Measurements from ENCODE around the gene GSG1L.

The GSG1L gene

GRCh38 chr16:27963471-27963965, 100.0 kb downstream of the GSG1L start:
- Histone ChIP-seq H3K4me3 (ENCODE audit: low read depth in 1 of 5, low read length in 5 of 5) (no peak overlapping the region), H3K27ac (ENCODE audit: low read depth, low read length) (no peak overlapping the region), H3K4me1 (ENCODE audit: control insufficient read depth in 5 of 5, insufficient read depth in 5 of 5, low read length in 5 of 5) (peaks cover 0 to 2% (median 0%) of the 10 kb centered on the region in 5 donors), H3K27me3 (ENCODE audit: control insufficient read depth in 5 of 5, insufficient read depth in 4 of 5, low read length in 5 of 5) (peaks cover 0 to 4% (median 0%) of the 10 kb centered on the region in 5 donors), H3K9ac (ENCODE audit: low read length in 5 of 5) (no peak overlapping the region), H3K9me3 (ENCODE audit: control insufficient read depth in 5 of 5, low read length in 5 of 5) (peaks cover 2 to 18% (median 14%) of the 10 kb centered on the region in 5 donors), H3K36me3 (ENCODE audit: control insufficient read depth in 5 of 5, insufficient read depth in 5 of 5, low read length in 5 of 5) (no peaks in the 10 kb centered on the region)

- Histone ChIP-seq H3K4me1 (ENCODE audit: control insufficient read depth in 5 of 5, insufficient read depth in 5 of 5, low read length in 5 of 5) (peaks cover 0 to 2% (median 0%) of the 10 kb centered on the region in 5 donors), H3K4me3 (ENCODE audit: low read depth in 1 of 5, low read length in 5 of 5) (peak overlapping the region in 1 of 5 donors; percentile 13), H3K9ac (ENCODE audit: low read length in 5 of 5) (no peak overlapping the region), H3K27me3 (ENCODE audit: control insufficient read depth in 5 of 5, insufficient read depth in 4 of 5, low read length in 5 of 5) (peaks cover 0 to 4% (median 0%) of the 10 kb centered on the region in 5 donors), H3K36me3 (ENCODE audit: control insufficient read depth in 5 of 5, insufficient read depth in 5 of 5, low read length in 5 of 5) (no peaks in the 10 kb centered on the region), H3K27ac (ENCODE audit: low read depth, low read length) (no peak overlapping the region), H3K9me3 (ENCODE audit: control insufficient read depth in 5 of 5, low read length in 5 of 5) (peaks cover 2 to 24% (median 18%) of the 10 kb centered on the region in 5 donors)
These were observed 101.3 kb downstream of the GSG1L start for GRCh38 chr16:27962197-27962596.

- no peak overlapping the region for H3K27ac ChIP-seq (ENCODE audit: low read depth, low read length)
These were observed 102.3 kb downstream of the GSG1L start for GRCh38 chr16:27961296-27961620.

GRCh38 chr16:27960619-27961295, 102.8 kb downstream of the GSG1L start:
- Histone ChIP-seq H3K27ac (ENCODE audit: low read depth, low read length) (no peak overlapping the region), H3K36me3 (ENCODE audit: control insufficient read depth in 5 of 5, insufficient read depth in 5 of 5, low read length in 5 of 5) (no peaks in the 10 kb centered on the region), H3K4me3 (ENCODE audit: low read depth in 1 of 5, low read length in 5 of 5) (no peak overlapping the region), H3K9me3 (ENCODE audit: control insufficient read depth in 5 of 5, low read length in 5 of 5) (peaks cover 6 to 30% (median 22%) of the 10 kb centered on the region in 5 donors), H3K27me3 (ENCODE audit: control insufficient read depth in 5 of 5, insufficient read depth in 4 of 5, low read length in 5 of 5) (peaks cover 0 to 4% (median 0%) of the 10 kb centered on the region in 5 donors), H3K4me1 (ENCODE audit: control insufficient read depth in 5 of 5, insufficient read depth in 5 of 5, low read length in 5 of 5) (peaks cover 0 to 2% (median 0%) of the 10 kb centered on the region in 5 donors), H3K9ac (ENCODE audit: low read length in 5 of 5) (no peak overlapping the region)

More at GRCh38 chr16:27961296-27961620, 102.3 kb downstream of the GSG1L start:
- H3K9me3 ChIP-seq (ENCODE audit: control insufficient read depth in 5 of 5, low read length in 5 of 5) = peaks cover 5 to 29% (median 18%) of the 10 kb centered on the region in 5 donors
- H3K4me1 ChIP-seq (ENCODE audit: control insufficient read depth in 5 of 5, insufficient read depth in 5 of 5, low read length in 5 of 5) = peaks cover 0 to 2% (median 0%) of the 10 kb centered on the region in 5 donors
- H3K9ac ChIP-seq (ENCODE audit: low read length in 5 of 5) = no peak overlapping the region
- H3K36me3 ChIP-seq (ENCODE audit: control insufficient read depth in 5 of 5, insufficient read depth in 5 of 5, low read length in 5 of 5) = no peaks in the 10 kb centered on the region
- H3K27me3 ChIP-seq (ENCODE audit: control insufficient read depth in 5 of 5, insufficient read depth in 4 of 5, low read length in 5 of 5) = peaks cover 0 to 4% (median 0%) of the 10 kb centered on the region in 5 donors
- no peak overlapping the region for H3K4me3 ChIP-seq (ENCODE audit: low read depth in 1 of 5, low read length in 5 of 5)

GRCh38 chr16:27959914-27960313, 103.6 kb downstream of the GSG1L start:
- H3K27me3 ChIP-seq (ENCODE audit: control insufficient read depth in 5 of 5, insufficient read depth in 4 of 5, low read length in 5 of 5) = peaks cover 0 to 4% (median 0%) of the 10 kb centered on the region in 5 donors
- H3K4me1 ChIP-seq (ENCODE audit: control insufficient read depth in 5 of 5, insufficient read depth in 5 of 5, low read length in 5 of 5) = peaks cover 0 to 2% (median 0%) of the 10 kb centered on the region in 5 donors
- no peaks in the 10 kb centered on the region for H3K36me3 ChIP-seq (ENCODE audit: control insufficient read depth in 5 of 5, insufficient read depth in 5 of 5, low read length in 5 of 5)
- H3K27ac ChIP-seq (ENCODE audit: low read depth, low read length) = no peak overlapping the region
- H3K9ac ChIP-seq (ENCODE audit: low read length in 5 of 5) = no peak overlapping the region
- H3K4me3 ChIP-seq (ENCODE audit: low read depth in 1 of 5, low read length in 5 of 5) = no peak overlapping the region
- peaks cover 6 to 34% (median 28%) of the 10 kb centered on the region in 5 donors for H3K9me3 ChIP-seq (ENCODE audit: control insufficient read depth in 5 of 5, low read length in 5 of 5)

GRCh38 chr16:27954191-27954590, 109.3 kb downstream of the GSG1L start:
- peaks cover 3 to 26% (median 15%) of the 10 kb centered on the region in 5 donors for H3K9me3 ChIP-seq (ENCODE audit: control insufficient read depth in 5 of 5, low read length in 5 of 5)
- no peak overlapping the region for H3K9ac ChIP-seq (ENCODE audit: low read length in 5 of 5)
- H3K4me3 ChIP-seq (ENCODE audit: low read depth in 1 of 5, low read length in 5 of 5) = no peak overlapping the region
- H3K27me3 ChIP-seq (ENCODE audit: control insufficient read depth in 5 of 5, insufficient read depth in 4 of 5, low read length in 5 of 5) = peaks cover 0 to 10% (median 4%) of the 10 kb centered on the region in 5 donors
- H3K27ac ChIP-seq (ENCODE audit: low read depth, low read length) = no peak overlapping the region
- H3K36me3 ChIP-seq (ENCODE audit: control insufficient read depth in 5 of 5, insufficient read depth in 5 of 5, low read length in 5 of 5) = no peaks in the 10 kb centered on the region
- H3K4me1 ChIP-seq (ENCODE audit: control insufficient read depth in 5 of 5, insufficient read depth in 5 of 5, low read length in 5 of 5) = no peaks in the 10 kb centered on the region

- Histone ChIP-seq H3K27me3 (ENCODE audit: control insufficient read depth in 5 of 5, insufficient read depth in 4 of 5, low read length in 5 of 5) (peaks cover 0 to 10% (median 4%) of the 10 kb centered on the region in 5 donors), H3K4me1 (ENCODE audit: control insufficient read depth in 5 of 5, insufficient read depth in 5 of 5, low read length in 5 of 5) (no peaks in the 10 kb centered on the region), H3K27ac (ENCODE audit: low read depth, low read length) (no peak overlapping the region), H3K9me3 (ENCODE audit: control insufficient read depth in 5 of 5, low read length in 5 of 5) (peaks cover 3 to 25% (median 15%) of the 10 kb centered on the region in 5 donors), H3K4me3 (ENCODE audit: low read depth in 1 of 5, low read length in 5 of 5) (no peak overlapping the region), H3K9ac (ENCODE audit: low read length in 5 of 5) (no peak overlapping the region), H3K36me3 (ENCODE audit: control insufficient read depth in 5 of 5, insufficient read depth in 5 of 5, low read length in 5 of 5) (no peaks in the 10 kb centered on the region)
These were observed 110.7 kb downstream of the GSG1L start for GRCh38 chr16:27952811-27953210.

- no peak overlapping the region for H3K9ac ChIP-seq (ENCODE audit: low read length in 5 of 5)
- no peaks in the 10 kb centered on the region for H3K36me3 ChIP-seq (ENCODE audit: control insufficient read depth in 5 of 5, insufficient read depth in 5 of 5, low read length in 5 of 5)
- H3K4me1 ChIP-seq (ENCODE audit: control insufficient read depth in 5 of 5, insufficient read depth in 5 of 5, low read length in 5 of 5) = no peaks in the 10 kb centered on the region
- H3K27ac ChIP-seq (ENCODE audit: low read depth, low read length) = no peak overlapping the region
- peaks cover 3 to 16% (median 9%) of the 10 kb centered on the region in 5 donors for H3K9me3 ChIP-seq (ENCODE audit: control insufficient read depth in 5 of 5, low read length in 5 of 5)
- H3K4me3 ChIP-seq (ENCODE audit: low read depth in 1 of 5, low read length in 5 of 5) = no peak overlapping the region
- H3K27me3 ChIP-seq (ENCODE audit: control insufficient read depth in 5 of 5, insufficient read depth in 4 of 5, low read length in 5 of 5) = peaks cover 0 to 10% (median 4%) of the 10 kb centered on the region in 5 donors
These were observed 111.9 kb downstream of the GSG1L start for GRCh38 chr16:27951489-27952120.

GRCh38 chr16:27950206-27950887, 113.2 kb downstream of the GSG1L start:
- H3K4me3 ChIP-seq (ENCODE audit: low read depth in 1 of 5, low read length in 5 of 5) = no peak overlapping the region
- H3K27ac ChIP-seq (ENCODE audit: low read depth, low read length) = no peak overlapping the region
- H3K9me3 ChIP-seq (ENCODE audit: control insufficient read depth in 5 of 5, low read length in 5 of 5) = peaks cover 0 to 8% (median 0%) of the 10 kb centered on the region in 5 donors
- no peaks in the 10 kb centered on the region for H3K4me1 ChIP-seq (ENCODE audit: control insufficient read depth in 5 of 5, insufficient read depth in 5 of 5, low read length in 5 of 5)
- no peaks in the 10 kb centered on the region for H3K36me3 ChIP-seq (ENCODE audit: control insufficient read depth in 5 of 5, insufficient read depth in 5 of 5, low read length in 5 of 5)
- peaks cover 4 to 12% (median 6%) of the 10 kb centered on the region in 5 donors for H3K27me3 ChIP-seq (ENCODE audit: control insufficient read depth in 5 of 5, insufficient read depth in 4 of 5, low read length in 5 of 5)
- H3K9ac ChIP-seq (ENCODE audit: low read length in 5 of 5) = no peak overlapping the region

Data from subcutaneous abdominal adipose tissue (tissue), 5 donors.